Adrenal gland (tissue), 12 donors: Measurements from ENCODE around the gene SORT1. TPM values are rescaled to one million over a fixed set of nuclear protein-coding genes. Genes with fewer than 3 reads are reported as not detected.

Experiments
- polyA plus RNA-seq, 3 donors: library from polyadenylated mRNA; stranded (reverse); fragments of 200-250 nt in 2 of 3; fragments of 350-450 nt in 1 of 3; fragmentation: Illumina TruSeq in 1 of 3; extraction: RNeasy Lipid Tissue Mini Kit (QIAGEN cat#74804) in 1 of 3; gene quantifications; one replicate each; pipeline ENCODE4 v1.2.3, GENCODE V29; 2013 to 2014
- total RNA-seq, 9 donors: library from RNA; depleted of rRNA in 4 of 9; stranded (reverse); fragments of >200 nt in 4 of 9; fragments of 120-200 nt in 1 of 9; fragmentation: NEBNext Ultra II Directional in 1 of 9; extraction: Animal tissue kit (Norgen Biotek cat#: 25700) in 1 of 9; gene quantifications; one replicate each; pipeline versions ENCODE4 v1.1.0 to v1.2.4, GENCODE V29; 2013 to 2023
- donor health status: healthy with polysubstance abuse.
- donor health status: Bipolar disorder and iron deficiency.
- donor health status: DM: yes; HTN: yes; CAD: no.
- donor health status: DM: no; HTN: no; CAD: no.
- donor health status: DM: no; HTN: no; CAD: no.
- donor health status: DM: yes; HTN: yes; CAD: no.

Gene SORT1
- total and polyA plus RNA-seq, 12 donors, result 13.4 to 56.8 (median 37.5) TPM

Other genes starting within 250 kb of the SORT1 start
- 100 to 1,000 TPM; 135 to 216 (median 154) TPM for gene SARS1, start 184.0 kb downstream of the SORT1 start, total RNA-seq
- gene SARS1, start 184.0 kb downstream of the SORT1 start, polyA plus RNA-seq, result 100 to 1,000 TPM in 1 of 3 donors, 10 to 100 TPM in 2; 64.3 to 211 (median 69.0) TPM
- gene CELSR2, start 148.4 kb downstream of the SORT1 start, total RNA-seq, result 1 to 10 TPM in 8 of 9 donors, under 1 TPM in 1; 0.89 to 9.1 (median 5.1) TPM
- gene CELSR2, start 148.4 kb downstream of the SORT1 start, polyA plus RNA-seq, result 1 to 10 TPM; 1.7 to 6.3 (median 1.8) TPM
- 10 to 100 TPM in 1 of 9 donors, 1 to 10 TPM in 7, under 1 TPM in 1; 0.52 to 13.2 (median 2.6) TPM for gene PSRC1, start 114.8 kb downstream of the SORT1 start, total RNA-seq
- gene PSRC1, start 114.8 kb downstream of the SORT1 start, polyA plus RNA-seq, result 1 to 10 TPM; 1.7 to 5.8 (median 2.4) TPM
- 10 to 100 TPM in 1 of 9 donors, under 1 TPM in 3, not detected in 5; 0.32 to 12.3 (median 0.51) TPM for gene MYBPHL, start 90.9 kb downstream of the SORT1 start, total RNA-seq
- under 1 TPM in 2 of 3 donors, not detected in 1; 0.35 to 0.98 TPM for gene MYBPHL, start 90.9 kb downstream of the SORT1 start, polyA plus RNA-seq
- 100 to 1,000 TPM in 2 of 9 donors, 10 to 100 TPM in 7; 22.8 to 187 (median 67.8) TPM for gene PSMA5, start 28.5 kb upstream of the SORT1 start, total RNA-seq
- 100 to 1,000 TPM in 1 of 3 donors, 10 to 100 TPM in 2; 26.3 to 108 (median 40.1) TPM for gene PSMA5, start 28.5 kb upstream of the SORT1 start, polyA plus RNA-seq
- gene SYPL2, start 68.6 kb upstream of the SORT1 start, total RNA-seq, result 10 to 100 TPM in 5 of 9 donors, 1 to 10 TPM in 4; 6.4 to 20.3 (median 13.6) TPM
- gene SYPL2, start 68.6 kb upstream of the SORT1 start, polyA plus RNA-seq, result 10 to 100 TPM in 1 of 3 donors, 1 to 10 TPM in 2; 5.8 to 23.6 (median 8.5) TPM
- gene ATXN7L2, start 86.0 kb upstream of the SORT1 start, total RNA-seq, result 10 to 100 TPM in 4 of 9 donors, 1 to 10 TPM in 5; 5.8 to 16.3 (median 9.1) TPM
- gene ATXN7L2, start 86.0 kb upstream of the SORT1 start, polyA plus RNA-seq, result 100 to 1,000 TPM in 1 of 3 donors, 10 to 100 TPM in 1, 1 to 10 TPM in 1; 3.1 to 109 (median 45.5) TPM
- 10 to 100 TPM in 6 of 9 donors, 1 to 10 TPM in 3; 8.4 to 21.2 (median 13.8) TPM for gene CYB561D1, start 96.2 kb upstream of the SORT1 start, total RNA-seq
- gene CYB561D1, start 96.2 kb upstream of the SORT1 start, polyA plus RNA-seq, result 1 to 10 TPM; 4.4 to 9.5 (median 7.8) TPM
- gene AMIGO1, start 111.8 kb upstream of the SORT1 start, total RNA-seq, result 10 to 100 TPM; 17.2 to 27.9 (median 22.8) TPM
- gene AMIGO1, start 111.8 kb upstream of the SORT1 start, polyA plus RNA-seq, result 10 to 100 TPM in 1 of 3 donors, 1 to 10 TPM in 2; 3.8 to 20.7 (median 4.7) TPM
- gene GPR61, start 142.0 kb upstream of the SORT1 start, total RNA-seq, result 1 to 10 TPM in 2 of 9 donors, under 1 TPM in 5, not detected in 2; 0.11 to 4.9 (median 0.57) TPM
- 1 to 10 TPM in 1 of 3 donors, under 1 TPM in 2; 0.57 to 1.2 (median 0.88) TPM for gene GPR61, start 142.0 kb upstream of the SORT1 start, polyA plus RNA-seq
- 10 to 100 TPM in 1 of 9 donors, 1 to 10 TPM in 8; 2.8 to 12.0 (median 5.8) TPM for gene GNAI3, start 150.7 kb upstream of the SORT1 start, total RNA-seq
- 1 to 10 TPM; 1.6 to 7.7 (median 2.2) TPM for gene GNAI3, start 150.7 kb upstream of the SORT1 start, polyA plus RNA-seq
- under 1 TPM in 4 of 9 donors, not detected in 5; 0.22 to 0.95 (median 0.37) TPM for gene GNAT2, start 221.7 kb upstream of the SORT1 start, total RNA-seq
- gene GNAT2, start 221.7 kb upstream of the SORT1 start, polyA plus RNA-seq, result under 1 TPM in 1 of 3 donors, not detected in 2; 0.29 TPM
- 100 to 1,000 TPM in 1 of 9 donors, 10 to 100 TPM in 8; 28.4 to 170 (median 71.5) TPM for gene AMPD2, start 221.9 kb upstream of the SORT1 start, total RNA-seq
- gene AMPD2, start 221.9 kb upstream of the SORT1 start, polyA plus RNA-seq, result 100 to 1,000 TPM in 1 of 3 donors, 10 to 100 TPM in 2; 32.3 to 130 (median 60.7) TPM